Left ventricle myocardium inferior (tissue), 1 donor: ENCODE measurements around the gene ADCY5. TPM values are rescaled to one million over a fixed set of nuclear protein-coding genes. Genes with fewer than 3 reads are reported as not detected.

Experiments
- DNase-seq: peaks from one replicate; pipeline ENCODE4 v3.0.0-alpha.2; 2020
- H3K27ac ChIP-seq: fragments of 200-600 bp; replicated peaks from 2 replicates; pipeline ENCODE4 v1.8.0; 2021
- H3K27me3 ChIP-seq: fragments of 200-600 bp; 2 replicates; pipeline ENCODE4 v1.8.0; 2021; ENCODE audit warnings: low read depth
- H3K36me3 ChIP-seq: fragments of 200-600 bp; 2 replicates; pipeline ENCODE4 v1.8.0; 2021
- H3K4me1 ChIP-seq: fragments of 200-600 bp; 2 replicates; pipeline ENCODE4 v1.8.0; 2021
- H3K4me3 ChIP-seq: fragments of 200-600 bp; 2 replicates; pipeline ENCODE4 v1.8.0; 2021; ENCODE audit warnings: mild to moderate bottlenecking, moderate library complexity
- H3K9me3 ChIP-seq: fragments of 200-600 bp; replicated peaks from 2 replicates; pipeline ENCODE4 v1.8.0; 2021
- intact Hi-C: fragments of 100-400 bp; cut with micrococcal nuclease; formaldehyde crosslinking; loops from one replicate; pipeline ENCODE4 v1.11.0; 2022
- total RNA-seq: library from RNA; stranded (reverse); fragmentation: NEBNext Ultra II Directional; extraction: Animal tissue kit (Norgen Biotek cat#: 25700); gene quantifications from one replicate; pipeline ENCODE4 v1.2.1, GENCODE V29; 2021
- TF ChIP-seq, protein P1 (sequence below): fragments of 200-600 bp; IDR thresholded peaks from 2 replicates; pipeline ENCODE4 v1.8.0; 2021; ENCODE audit warnings: antibody characterized with exemption, mild to moderate bottlenecking, borderline replicate concordance
- donor health status: DM: no; HTN: yes; CAD: no; lungs with severe emphysema.

Gene ADCY5
- total RNA-seq, 1 donor from 2014 or later: 249 TPM

DNA sequence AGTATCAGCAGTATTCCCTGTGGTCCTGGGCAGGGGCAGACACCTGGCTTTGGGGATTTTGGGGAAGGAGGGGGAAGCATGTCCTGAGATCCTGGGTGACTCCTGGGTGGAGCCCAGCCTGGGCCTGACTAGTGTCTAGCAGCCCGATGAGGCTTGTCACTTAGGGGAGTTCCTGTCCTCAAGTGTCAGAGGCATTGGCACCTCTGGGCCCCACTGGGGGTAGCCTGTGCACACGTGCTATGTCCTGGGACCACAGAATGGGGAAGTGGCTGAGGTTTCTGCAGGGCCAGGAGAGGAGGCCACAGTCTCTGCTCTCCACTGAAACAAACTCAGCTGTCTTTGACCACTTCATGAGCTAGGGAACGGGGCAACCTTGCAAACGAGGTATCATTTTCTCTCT, 31.5 kb upstream of the ADCY5 start:
- TF ChIP-seq, protein P1, sequence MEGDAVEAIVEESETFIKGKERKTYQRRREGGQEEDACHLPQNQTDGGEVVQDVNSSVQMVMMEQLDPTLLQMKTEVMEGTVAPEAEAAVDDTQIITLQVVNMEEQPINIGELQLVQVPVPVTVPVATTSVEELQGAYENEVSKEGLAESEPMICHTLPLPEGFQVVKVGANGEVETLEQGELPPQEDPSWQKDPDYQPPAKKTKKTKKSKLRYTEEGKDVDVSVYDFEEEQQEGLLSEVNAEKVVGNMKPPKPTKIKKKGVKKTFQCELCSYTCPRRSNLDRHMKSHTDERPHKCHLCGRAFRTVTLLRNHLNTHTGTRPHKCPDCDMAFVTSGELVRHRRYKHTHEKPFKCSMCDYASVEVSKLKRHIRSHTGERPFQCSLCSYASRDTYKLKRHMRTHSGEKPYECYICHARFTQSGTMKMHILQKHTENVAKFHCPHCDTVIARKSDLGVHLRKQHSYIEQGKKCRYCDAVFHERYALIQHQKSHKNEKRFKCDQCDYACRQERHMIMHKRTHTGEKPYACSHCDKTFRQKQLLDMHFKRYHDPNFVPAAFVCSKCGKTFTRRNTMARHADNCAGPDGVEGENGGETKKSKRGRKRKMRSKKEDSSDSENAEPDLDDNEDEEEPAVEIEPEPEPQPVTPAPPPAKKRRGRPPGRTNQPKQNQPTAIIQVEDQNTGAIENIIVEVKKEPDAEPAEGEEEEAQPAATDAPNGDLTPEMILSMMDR: no peak
- Histone ChIP-seq H3K4me3 (no peak overlapping the region), H3K36me3 (no peaks in the 10 kb centered on the region), H3K9me3 (no peaks in the 10 kb centered on the region), H3K4me1 (peaks cover 4% of the 10 kb centered on the region), H3K27ac (no peak overlapping the region), H3K27me3 (peaks cover 9% of the 10 kb centered on the region)
- intact Hi-C loops: no loop called here
- no peak for DNase-seq

DNA sequence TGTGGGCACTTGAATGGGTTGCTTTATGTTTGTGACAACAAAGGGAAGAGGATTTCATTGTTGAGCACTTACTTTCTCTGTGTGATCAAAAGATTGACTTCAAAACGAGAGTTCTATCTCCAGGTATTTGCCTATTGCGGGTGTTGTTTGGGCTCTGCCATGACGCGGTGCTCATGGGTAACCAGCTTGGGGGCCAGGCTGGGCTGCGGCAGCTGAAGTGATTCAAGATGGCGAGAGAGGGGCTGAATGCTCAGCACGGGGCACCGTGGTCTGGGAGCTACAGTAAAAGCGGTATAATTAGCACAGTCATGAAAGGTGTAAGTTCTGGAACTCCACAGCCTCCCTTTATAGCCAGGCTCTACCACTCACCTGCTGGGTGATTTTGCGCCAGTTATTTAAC, 31.0 kb upstream of the ADCY5 start:
- no peak overlapping the region for H3K27ac ChIP-seq
- peaks cover 9% of the 10 kb centered on the region for H3K27me3 ChIP-seq
- DNase-seq: no peak
- H3K4me1 ChIP-seq: peaks cover 4% of the 10 kb centered on the region
- H3K9me3 ChIP-seq: no peaks in the 10 kb centered on the region
- H3K36me3 ChIP-seq: no peaks in the 10 kb centered on the region
- no peak overlapping the region for H3K4me3 ChIP-seq
- intact Hi-C loops: no loop called here
- TF ChIP-seq, protein P1: no peak

DNA sequence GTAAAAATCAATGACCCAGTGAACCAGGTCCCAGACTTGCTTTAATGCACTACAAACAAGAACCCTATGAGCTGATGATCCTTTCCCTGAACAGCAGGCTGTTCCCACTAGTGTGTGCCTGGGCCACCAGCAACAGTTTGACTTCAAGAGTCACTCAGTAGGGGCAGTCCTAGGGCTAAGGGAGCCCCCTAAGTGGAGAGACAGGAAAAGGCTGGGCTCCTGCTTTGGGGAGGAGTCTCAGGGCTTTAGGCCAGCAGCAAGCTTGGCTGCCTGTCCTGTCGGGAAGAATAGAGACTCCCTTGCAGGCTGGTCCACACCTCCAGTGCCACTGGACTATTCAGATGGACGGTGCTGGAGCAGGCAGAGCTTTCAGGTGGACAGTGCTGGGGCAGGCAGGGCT, 29.4 kb upstream of the ADCY5 start:
- Histone ChIP-seq H3K36me3 (no peaks in the 10 kb centered on the region), H3K4me1 (peaks cover 4% of the 10 kb centered on the region), H3K27me3 (peaks cover 14% of the 10 kb centered on the region), H3K9me3 (no peaks in the 10 kb centered on the region), H3K4me3 (no peak overlapping the region), H3K27ac (no peak overlapping the region)
- DNase-seq: no peak
- intact Hi-C loops: no loop called here
- TF ChIP-seq, protein P1: no peak

DNA sequence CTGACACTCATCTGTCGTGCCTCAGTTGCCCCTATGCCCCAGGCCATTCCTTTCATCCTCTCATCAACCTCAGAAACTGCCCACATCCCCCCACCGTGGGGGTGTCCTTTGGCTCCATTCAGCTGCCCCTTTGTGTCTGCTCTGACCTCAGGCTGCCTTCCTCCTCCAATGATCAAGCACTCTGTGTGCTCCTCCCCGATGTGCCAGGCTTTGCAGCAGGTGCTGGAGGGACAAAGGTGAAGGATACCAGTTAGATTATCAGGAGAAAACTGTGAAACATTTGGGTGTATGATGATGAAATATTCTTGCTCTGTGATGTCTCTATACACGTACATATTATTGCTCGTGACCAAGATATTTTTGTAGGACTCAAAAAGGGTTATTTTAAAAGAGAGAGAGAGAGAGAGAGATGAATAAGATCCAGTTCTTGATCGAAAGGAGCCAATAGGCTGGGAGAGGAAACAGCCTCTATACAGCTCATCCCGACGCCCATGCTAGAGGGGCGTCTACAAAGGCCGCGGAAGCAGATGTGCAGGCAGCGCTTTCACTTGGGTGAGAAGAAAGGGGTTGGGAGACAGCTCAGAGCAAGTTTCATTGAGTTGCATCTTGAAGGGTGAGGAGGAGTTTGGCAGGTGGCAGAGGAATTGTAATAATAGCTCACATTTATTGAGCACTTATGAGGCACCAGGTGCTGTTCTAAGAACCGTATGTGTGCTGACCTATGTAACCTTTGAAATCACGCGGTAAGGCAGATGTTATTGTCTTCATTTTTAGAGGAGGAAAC, 28.3 kb upstream of the ADCY5 start:
- Histone ChIP-seq H3K4me1 (peaks cover 3% of the 10 kb centered on the region), H3K36me3 (no peaks in the 10 kb centered on the region), H3K27me3 (peaks cover 14% of the 10 kb centered on the region), H3K9me3 (no peaks in the 10 kb centered on the region), H3K27ac (no peak overlapping the region), H3K4me3 (no peak overlapping the region)
- intact Hi-C loops: no loop called here
- DNase-seq: no peak
- TF ChIP-seq, protein P1: no peak

DNA sequence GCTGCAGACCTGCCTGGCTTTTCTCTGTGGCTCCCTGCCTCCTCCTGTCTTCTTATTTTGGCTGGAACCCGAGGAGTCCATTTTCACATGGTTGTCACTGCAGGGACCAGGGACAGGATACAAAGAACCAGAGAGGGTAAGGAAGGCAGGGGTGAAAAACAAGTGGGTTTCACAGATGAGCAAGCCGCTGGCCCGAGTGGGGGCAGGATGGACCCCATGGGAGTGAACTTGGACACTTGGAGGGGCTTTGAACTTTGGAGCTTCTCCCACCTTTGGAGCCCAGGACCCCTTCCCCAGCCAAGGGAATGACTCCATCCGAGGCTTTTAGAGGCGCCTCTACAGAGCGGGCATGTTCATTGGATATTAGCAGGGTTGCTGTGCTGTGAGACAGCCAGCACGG, 26.9 kb upstream of the ADCY5 start:
- intact Hi-C loops: no loop called here
- H3K4me1 ChIP-seq: no peaks in the 10 kb centered on the region
- H3K27me3 ChIP-seq: peaks cover 14% of the 10 kb centered on the region
- no peak overlapping the region for H3K4me3 ChIP-seq
- H3K36me3 ChIP-seq: no peaks in the 10 kb centered on the region
- DNase-seq: no peak
- TF ChIP-seq, protein P1: no peak
- H3K27ac ChIP-seq: no peak overlapping the region
- H3K9me3 ChIP-seq: no peaks in the 10 kb centered on the region
